ENCODE data around the gene PROX2.

Gene PROX2, protein sequence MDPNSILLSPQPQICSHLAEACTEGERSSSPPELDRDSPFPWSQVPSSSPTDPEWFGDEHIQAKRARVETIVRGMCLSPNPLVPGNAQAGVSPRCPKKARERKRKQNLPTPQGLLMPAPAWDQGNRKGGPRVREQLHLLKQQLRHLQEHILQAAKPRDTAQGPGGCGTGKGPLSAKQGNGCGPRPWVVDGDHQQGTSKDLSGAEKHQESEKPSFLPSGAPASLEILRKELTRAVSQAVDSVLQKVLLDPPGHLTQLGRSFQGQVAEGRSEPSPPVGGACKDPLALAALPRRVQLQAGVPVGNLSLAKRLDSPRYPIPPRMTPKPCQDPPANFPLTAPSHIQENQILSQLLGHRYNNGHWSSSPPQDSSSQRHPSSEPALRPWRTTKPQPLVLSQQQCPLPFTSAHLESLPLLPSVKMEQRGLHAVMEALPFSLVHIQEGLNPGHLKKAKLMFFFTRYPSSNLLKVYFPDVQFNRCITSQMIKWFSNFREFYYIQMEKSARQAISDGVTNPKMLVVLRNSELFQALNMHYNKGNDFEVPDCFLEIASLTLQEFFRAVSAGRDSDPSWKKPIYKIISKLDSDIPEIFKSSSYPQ

DNA sequence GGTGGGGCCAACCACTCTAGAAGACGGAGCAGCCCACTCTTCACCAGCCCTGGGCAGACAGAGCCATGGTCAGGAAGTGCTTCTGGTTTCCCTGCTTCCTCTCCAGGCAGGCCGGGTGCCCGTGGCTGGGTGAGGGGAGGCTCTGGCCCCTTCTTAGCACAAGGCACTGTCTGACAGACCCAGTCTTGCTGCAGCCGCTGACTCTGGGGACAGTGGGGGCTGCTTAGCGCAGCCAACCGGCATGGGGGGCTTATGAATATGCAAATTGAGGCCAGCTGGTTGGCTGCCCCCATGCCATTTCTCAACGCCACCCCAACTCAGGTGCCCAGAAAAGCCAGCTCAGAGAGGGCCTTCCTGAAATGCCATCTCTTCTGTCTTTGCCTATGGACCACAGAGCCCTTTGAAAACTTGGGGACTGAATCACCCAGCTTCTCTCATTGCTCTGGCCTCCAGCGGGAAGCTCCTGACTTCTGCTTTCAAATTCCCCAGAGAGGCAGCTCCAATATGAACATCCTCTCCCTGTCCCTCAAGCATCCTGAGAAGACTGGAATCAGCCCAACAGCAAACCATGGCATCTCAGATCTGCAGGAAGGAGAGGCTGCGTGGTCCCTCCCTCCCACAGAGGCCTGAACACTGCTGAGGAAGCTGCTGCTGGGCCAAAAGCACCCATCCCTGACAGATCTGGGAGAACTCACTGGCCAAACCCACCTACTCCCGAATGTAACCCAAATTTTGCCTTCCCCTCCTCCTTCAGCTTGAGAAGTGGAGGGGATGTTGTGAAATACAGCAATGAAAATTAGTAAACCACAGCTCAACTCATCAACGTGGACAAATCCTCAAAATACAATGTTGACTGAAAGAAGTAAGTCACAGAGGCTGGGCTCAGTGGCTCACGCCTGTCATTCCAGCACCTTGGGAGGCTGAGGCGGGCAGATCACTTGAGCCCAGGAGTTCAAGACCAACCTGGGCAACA, at the start of gene PROX2:
TSS of gene PROX2 (minus strand) at position 205 of the 973 bp plus-strand sequence. CDS start 12,311 bp downstream, outside the sequence.
- DNase-seq (ENCODE audit: low spot score) = no peak
- H3K4me3 ChIP-seq = no peak within 1 kb of the TSS
- no peak within 1 kb of the TSS for H3K27ac ChIP-seq
- TF ChIP-seq, protein P1, sequence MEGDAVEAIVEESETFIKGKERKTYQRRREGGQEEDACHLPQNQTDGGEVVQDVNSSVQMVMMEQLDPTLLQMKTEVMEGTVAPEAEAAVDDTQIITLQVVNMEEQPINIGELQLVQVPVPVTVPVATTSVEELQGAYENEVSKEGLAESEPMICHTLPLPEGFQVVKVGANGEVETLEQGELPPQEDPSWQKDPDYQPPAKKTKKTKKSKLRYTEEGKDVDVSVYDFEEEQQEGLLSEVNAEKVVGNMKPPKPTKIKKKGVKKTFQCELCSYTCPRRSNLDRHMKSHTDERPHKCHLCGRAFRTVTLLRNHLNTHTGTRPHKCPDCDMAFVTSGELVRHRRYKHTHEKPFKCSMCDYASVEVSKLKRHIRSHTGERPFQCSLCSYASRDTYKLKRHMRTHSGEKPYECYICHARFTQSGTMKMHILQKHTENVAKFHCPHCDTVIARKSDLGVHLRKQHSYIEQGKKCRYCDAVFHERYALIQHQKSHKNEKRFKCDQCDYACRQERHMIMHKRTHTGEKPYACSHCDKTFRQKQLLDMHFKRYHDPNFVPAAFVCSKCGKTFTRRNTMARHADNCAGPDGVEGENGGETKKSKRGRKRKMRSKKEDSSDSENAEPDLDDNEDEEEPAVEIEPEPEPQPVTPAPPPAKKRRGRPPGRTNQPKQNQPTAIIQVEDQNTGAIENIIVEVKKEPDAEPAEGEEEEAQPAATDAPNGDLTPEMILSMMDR (IDR thresholded peaks at IDR 0.05) = no peak

DNA sequence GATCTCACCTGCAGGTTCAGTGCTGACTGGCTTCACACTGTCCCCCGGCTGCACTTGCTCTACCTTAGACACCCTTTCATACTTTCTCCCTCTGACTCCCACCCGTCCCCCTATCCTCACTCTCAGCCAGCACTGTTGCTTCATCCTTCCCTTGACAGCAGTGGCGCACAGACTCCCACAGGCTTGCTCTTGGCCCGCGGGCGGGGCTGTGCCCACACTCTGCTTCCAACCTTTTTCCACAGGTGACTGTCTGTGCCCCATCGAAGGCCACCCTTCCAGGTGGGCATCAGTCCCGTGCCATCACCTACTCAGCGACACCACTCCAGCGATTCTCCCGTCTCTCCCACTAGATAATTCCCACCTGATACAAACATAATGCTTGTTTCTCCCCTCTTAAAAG, 48.1 kb upstream of the PROX2 start:
- no peak for DNase-seq (ENCODE audit: low spot score)
- TF ChIP-seq, protein P1 (IDR thresholded peaks at IDR 0.05) = no peak

DNA sequence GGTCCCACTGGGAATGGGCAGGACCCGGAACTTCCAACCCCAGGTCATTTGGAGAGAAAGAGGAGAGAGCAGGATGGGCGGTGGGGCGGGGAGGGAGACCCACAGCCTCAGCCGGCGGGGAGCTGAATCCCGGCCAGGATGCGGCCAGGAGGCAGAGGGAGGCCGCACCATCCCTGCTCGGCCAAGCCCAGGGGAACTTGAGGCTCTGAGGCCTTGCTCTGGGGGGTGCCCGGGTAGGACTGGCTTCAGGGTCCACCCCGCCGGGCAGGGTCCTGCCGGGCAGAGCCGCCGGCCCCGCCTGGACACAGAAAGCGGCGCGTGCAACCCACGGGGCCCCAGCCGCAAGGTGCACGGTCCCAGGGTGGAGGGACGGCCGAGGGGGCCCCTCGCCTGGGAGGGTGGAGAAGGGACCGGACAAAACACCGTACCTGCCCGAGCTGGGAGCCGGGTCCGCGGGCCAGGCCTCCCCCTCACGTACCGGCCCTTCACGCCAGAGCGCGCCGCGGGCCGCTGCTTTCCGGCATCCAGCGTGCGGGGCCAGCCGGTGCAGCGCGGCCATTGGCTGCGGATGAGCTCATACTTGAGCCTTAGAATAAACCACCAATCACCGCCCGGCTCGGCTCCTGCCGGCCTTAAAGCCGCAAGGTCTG, 46.9 kb upstream of the PROX2 start, which contains the start of gene RPS6KL1:
TSS of gene RPS6KL1 (minus strand) at position 509 of the 650 bp plus-strand sequence. CDS start 1,719 bp downstream, outside the sequence.
- Histone ChIP-seq H3K27ac (peak within 1 kb of the TSS; percentile 66 to 82), H3K4me3 (peak within 1 kb of the TSS; percentile 75)
- TF ChIP-seq, protein P1 (IDR thresholded peaks at IDR 0.05) = no peak
- DNase-seq (ENCODE audit: low spot score) = peak; percentile 88

More for the DNA sequence above, 48.1 kb upstream of the PROX2 start:
- no peak overlapping the region for H3K4me3 ChIP-seq
- H3K27ac ChIP-seq = no peak overlapping the region

DNA sequence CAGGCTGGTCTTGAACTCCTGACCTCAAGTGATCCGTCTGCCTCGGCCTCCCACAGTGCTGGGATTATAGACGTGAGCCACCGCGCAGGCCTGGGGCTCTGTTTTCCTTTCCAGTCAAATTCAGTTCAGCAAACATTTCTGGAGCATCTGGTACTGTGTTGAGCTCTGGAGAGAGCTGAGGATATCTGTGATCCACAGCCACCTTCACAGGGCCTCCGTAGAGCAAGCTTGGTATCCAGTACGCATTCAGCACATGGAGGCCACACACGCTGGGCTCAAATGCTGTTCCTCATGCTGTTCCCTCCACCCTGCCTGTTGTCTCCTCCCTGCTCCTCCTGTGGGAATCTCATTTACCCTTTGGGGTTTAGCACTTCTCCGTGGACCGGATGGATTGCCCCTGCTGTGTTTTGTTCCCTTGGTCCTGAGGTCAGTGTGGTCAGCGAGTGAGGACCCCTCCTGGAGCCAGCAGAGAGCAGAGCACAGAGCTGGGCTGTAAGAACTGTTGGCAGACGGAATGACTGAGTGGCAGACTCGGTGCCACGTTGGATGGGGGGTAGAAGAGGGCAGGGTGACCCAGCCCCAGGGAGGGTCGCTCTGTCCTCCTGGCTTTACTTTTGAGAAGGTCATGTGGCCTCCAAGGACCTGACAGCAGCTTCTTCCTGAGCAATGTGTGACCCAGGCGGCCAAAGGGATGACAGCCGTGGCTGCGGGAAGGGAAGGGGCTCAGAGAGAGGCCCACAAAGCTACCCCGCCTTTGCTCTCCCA, 46.2 kb upstream of the PROX2 start:
- peak overlapping the region; percentile 66 to 82 for H3K27ac ChIP-seq
- peak; percentile 64 for DNase-seq (ENCODE audit: low spot score)
- peak overlapping the region; percentile 75 for H3K4me3 ChIP-seq
- TF ChIP-seq, protein P1 (IDR thresholded peaks at IDR 0.05) = no peak

DNA sequence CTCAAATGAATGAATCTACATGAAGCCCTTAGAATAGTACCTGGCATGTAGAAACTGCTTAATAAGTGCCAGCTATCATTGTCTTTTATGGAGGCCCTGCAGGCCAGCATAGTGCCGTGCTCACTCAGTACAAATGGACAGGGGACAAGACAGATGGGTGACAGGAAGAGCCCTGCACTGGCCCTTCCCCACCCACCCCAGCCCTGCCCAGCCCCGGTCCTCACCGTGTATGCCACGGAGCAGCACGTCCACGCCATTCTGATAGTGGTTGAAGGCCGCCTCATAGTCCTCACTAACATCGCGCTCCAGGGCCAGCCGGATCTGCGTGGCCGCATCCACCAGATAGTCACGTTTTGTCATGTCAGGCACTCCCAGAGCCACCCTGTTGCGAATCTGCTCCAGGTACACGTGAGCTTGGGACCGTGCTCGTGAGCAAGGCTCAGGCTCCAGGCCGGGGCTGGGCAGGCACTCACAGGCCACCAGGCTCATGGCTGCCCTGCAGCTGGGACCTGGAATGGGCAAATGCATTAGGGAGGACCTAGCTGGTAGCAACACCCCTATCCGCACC, 45.2 kb upstream of the PROX2 start:
- TF ChIP-seq, protein P1 (IDR thresholded peaks at IDR 0.05) = no peak
- no peak for DNase-seq (ENCODE audit: low spot score)
- Histone ChIP-seq H3K4me3 (no peak overlapping the region), H3K27ac (no peak overlapping the region)
